Thyroid gland (tissue), 4 donors: ENCODE data around the gene ARL15. TPM values are rescaled to one million over a fixed set of nuclear protein-coding genes. Genes with fewer than 3 reads are reported as not detected.

Experiments used
- DNase-seq, 2 donors: peaks; one replicate each; pipeline ENCODE4 v3.0.0-alpha.2; 2019
- H3K27ac ChIP-seq, 3 donors: fragments of 200-600 bp; sonication (generic); 1 replicate in 2 of 3; 2 replicates in 1 of 3; pipeline ENCODE4 v1.5.1; 2016 to 2019; ENCODE audit warnings: mild to moderate bottlenecking in 1 of 3, moderate library complexity in 1 of 3
- H3K27me3 ChIP-seq: fragments of 200-600 bp; sonication (generic); one replicate; pipeline ENCODE4 v1.5.1; 2019
- H3K36me3 ChIP-seq, 2 donors: fragments of 200-600 bp; sonication (generic); one replicate each; pipeline ENCODE4 v1.5.1; 2016 to 2019
- H3K4me1 ChIP-seq, 2 donors: fragments of 200-600 bp; sonication (generic); one replicate each; pipeline ENCODE4 v1.5.1; 2017 to 2019
- H3K4me3 ChIP-seq, 3 donors: fragments of 200-600 bp; sonication (generic); replicated peaks in 1 of 3; 1 replicate in 2 of 3; 2 replicates in 1 of 3; pipeline ENCODE4 v1.5.1; 2016; ENCODE audit warnings: mild to moderate bottlenecking in 1 of 3
- H3K9me3 ChIP-seq: fragments of 200-600 bp; sonication (generic); one replicate; pipeline ENCODE4 v1.5.1; 2017
- CTCF ChIP-seq, 6 experiments: fragments of 200-600 bp in 3 of 6; fragments of 450-650 bp in 3 of 6; sonication (generic) in 3 of 6; IDR thresholded peaks; one replicate each; pipeline ENCODE4 v1.5.1; 2016 to 2019; ENCODE audit warnings: antibody characterized with exemption in 6 of 6, mild to moderate bottlenecking in 2 of 6, inconsistent platforms in 1 of 6, moderate library complexity in 1 of 6
- POLR2A ChIP-seq, 2 donors: fragments of 450-650 bp; IDR thresholded peaks; one replicate each; pipeline ENCODE4 v1.6.1; 2017; ENCODE audit warnings: antibody characterized with exemption in 2 of 2, mild to moderate bottlenecking in 2 of 2, moderate library complexity in 1 of 2
- WGBS, 2 donors: methylation state at CpG; one replicate each; pipeline ENCODE4 v1.1.5; 2017; 5-methylcytosine and 5-hydroxymethylcytosine counted together
- intact Hi-C: fragments of 100-400 bp; cut with DNase I; formaldehyde crosslinking; loops from one replicate; pipeline ENCODE4 v1.15.1; 2023
- total RNA-seq, 4 donors: library from RNA; depleted of rRNA; stranded (reverse); fragments of >200 nt; gene quantifications; one replicate each; pipeline ENCODE4 v1.2.3, GENCODE V29; 2016

The ARL15 gene
- total RNA-seq, 4 donors from 2014 or later, result 23.2 to 39.0 (median 29.5) TPM

- H3K36me3 ChIP-seq, result no peaks in the 10 kb centered on the region
- H3K4me3 ChIP-seq, result no peak overlapping the region
- no peaks in the 10 kb centered on the region for H3K4me1 ChIP-seq
- H3K9me3 ChIP-seq, result no peaks in the 10 kb centered on the region
- no peak overlapping the region for H3K27ac ChIP-seq
- no peak for DNase-seq
- no peaks in the 10 kb centered on the region for H3K27me3 ChIP-seq
- TF ChIP-seq CTCF (IDR thresholded peaks at IDR 0.05) (no peak), POLR2A (IDR thresholded peaks at IDR 0.05) (no peak)
- intact Hi-C loops, result no loop called here
- WGBS, 2 donors, result 91 to 95% methylated on average over 3 of the region's 3 CpGs
Measured at GRCh38 chr5:54115735-54116403, 194.5 kb downstream of the ARL15 start.

GRCh38 chr5:54113060-54113459, 197.3 kb downstream of the ARL15 start:
- no peak for DNase-seq
- Histone ChIP-seq H3K36me3 (no peaks in the 10 kb centered on the region), H3K27me3 (no peaks in the 10 kb centered on the region), H3K4me3 (no peak overlapping the region), H3K27ac (no peak overlapping the region), H3K4me1 (no peaks in the 10 kb centered on the region), H3K9me3 (no peaks in the 10 kb centered on the region)
- 59 to 65% methylated on average over 5 of the region's 5 CpGs for WGBS, 2 donors
- no peak for TF ChIP-seq CTCF (IDR thresholded peaks at IDR 0.05)
- no peak for TF ChIP-seq POLR2A (IDR thresholded peaks at IDR 0.05)
- intact Hi-C loops, result no loop called here

- H3K27me3 ChIP-seq, result no peaks in the 10 kb centered on the region
- no peak overlapping the region for H3K4me3 ChIP-seq
- DNase-seq, result no peak
- 86 to 96% methylated on average over 1 of the region's 1 CpG for WGBS, 2 donors
- H3K36me3 ChIP-seq, result no peaks in the 10 kb centered on the region
- H3K27ac ChIP-seq, result no peak overlapping the region
- intact Hi-C loops, result no loop called here
- H3K9me3 ChIP-seq, result no peaks in the 10 kb centered on the region
- H3K4me1 ChIP-seq, result no peaks in the 10 kb centered on the region
- TF ChIP-seq CTCF (IDR thresholded peaks at IDR 0.05) (no peak), POLR2A (IDR thresholded peaks at IDR 0.05) (no peak)
Measured at GRCh38 chr5:54109626-54110330, 200.6 kb downstream of the ARL15 start.

GRCh38 chr5:54108136-54108535, 202.2 kb downstream of the ARL15 start:
- no peaks in the 10 kb centered on the region for H3K36me3 ChIP-seq
- no peak for TF ChIP-seq POLR2A (IDR thresholded peaks at IDR 0.05)
- no peak for TF ChIP-seq CTCF (IDR thresholded peaks at IDR 0.05)
- no peaks in the 10 kb centered on the region for H3K4me1 ChIP-seq
- H3K27ac ChIP-seq, result no peak overlapping the region
- no peak overlapping the region for H3K4me3 ChIP-seq
- intact Hi-C loops, result no loop called here
- no peaks in the 10 kb centered on the region for H3K27me3 ChIP-seq
- WGBS, 2 donors, result 94 to 95% methylated on average over 3 of the region's 3 CpGs
- H3K9me3 ChIP-seq, result no peaks in the 10 kb centered on the region
- DNase-seq, result no peak

GRCh38 chr5:54103871-54104270, 206.5 kb downstream of the ARL15 start:
- Histone ChIP-seq H3K4me3 (no peak overlapping the region), H3K36me3 (no peaks in the 10 kb centered on the region), H3K4me1 (no peaks in the 10 kb centered on the region), H3K27ac (no peak overlapping the region), H3K9me3 (no peaks in the 10 kb centered on the region), H3K27me3 (no peaks in the 10 kb centered on the region)
- no peak for DNase-seq
- intact Hi-C loops, result no loop called here
- 63 to 69% methylated on average over 1 of the region's 1 CpG for WGBS, 2 donors
- no peak for TF ChIP-seq POLR2A (IDR thresholded peaks at IDR 0.05)
